ENCODE data around the gene TMC1. TPM values are rescaled to one million over a fixed set of nuclear protein-coding genes. Genes with fewer than 3 reads are reported as not detected.
A peak's percentile ranks its signal among the peaks of the same experiment; 100 is the strongest.

TMC1 gene
- total RNA-seq, 1 experiment from 2014 or later = not detected

DNA sequence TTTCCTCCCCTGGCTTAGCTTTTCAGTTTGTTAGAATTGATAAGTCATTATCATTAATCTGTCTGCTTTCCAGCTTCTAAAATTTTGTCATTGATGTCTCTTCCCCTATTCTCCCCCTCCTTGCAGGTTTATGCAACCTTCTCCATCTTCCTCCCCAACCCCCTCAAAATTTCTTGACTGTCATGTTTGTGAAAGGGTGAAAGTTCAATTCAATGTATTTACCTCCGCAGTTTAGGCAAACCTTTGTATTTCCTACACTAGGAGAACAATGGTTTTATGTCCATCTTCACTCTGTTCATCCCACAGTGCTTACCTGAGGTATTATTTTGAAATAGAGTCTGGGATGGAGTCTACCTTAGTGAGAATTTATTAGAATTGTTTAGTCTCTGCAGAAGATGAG, 313.6 kb downstream of the TMC1 start:
- TF ChIP-seq, protein P1, sequence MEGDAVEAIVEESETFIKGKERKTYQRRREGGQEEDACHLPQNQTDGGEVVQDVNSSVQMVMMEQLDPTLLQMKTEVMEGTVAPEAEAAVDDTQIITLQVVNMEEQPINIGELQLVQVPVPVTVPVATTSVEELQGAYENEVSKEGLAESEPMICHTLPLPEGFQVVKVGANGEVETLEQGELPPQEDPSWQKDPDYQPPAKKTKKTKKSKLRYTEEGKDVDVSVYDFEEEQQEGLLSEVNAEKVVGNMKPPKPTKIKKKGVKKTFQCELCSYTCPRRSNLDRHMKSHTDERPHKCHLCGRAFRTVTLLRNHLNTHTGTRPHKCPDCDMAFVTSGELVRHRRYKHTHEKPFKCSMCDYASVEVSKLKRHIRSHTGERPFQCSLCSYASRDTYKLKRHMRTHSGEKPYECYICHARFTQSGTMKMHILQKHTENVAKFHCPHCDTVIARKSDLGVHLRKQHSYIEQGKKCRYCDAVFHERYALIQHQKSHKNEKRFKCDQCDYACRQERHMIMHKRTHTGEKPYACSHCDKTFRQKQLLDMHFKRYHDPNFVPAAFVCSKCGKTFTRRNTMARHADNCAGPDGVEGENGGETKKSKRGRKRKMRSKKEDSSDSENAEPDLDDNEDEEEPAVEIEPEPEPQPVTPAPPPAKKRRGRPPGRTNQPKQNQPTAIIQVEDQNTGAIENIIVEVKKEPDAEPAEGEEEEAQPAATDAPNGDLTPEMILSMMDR (IDR thresholded peaks at IDR 0.05; ENCODE audit: unreplicated experiment) = no peak
- H3K27me3 Mint-ChIP-seq (ENCODE audit: insufficient read depth, unreplicated experiment) = peaks cover 43% of the 10 kb centered on the region
- no peaks in the 10 kb centered on the region for H3K4me1 Mint-ChIP-seq (ENCODE audit: insufficient read depth, unreplicated experiment)
- no peaks in the 10 kb centered on the region for H3K36me3 Mint-ChIP-seq (ENCODE audit: insufficient read depth, unreplicated experiment)
- POLR2A ChIA-PET = interaction anchor here (0.7 to 0.9 kb wide), 2 partner anchors 53 to 625 kb away, joined by 3 to 4 read pairs; no protein-coding TSS in a partner anchor
- no peaks in the 10 kb centered on the region for H3K9me3 Mint-ChIP-seq (ENCODE audit: unreplicated experiment)
- CTCF ChIA-PET = interaction anchor here (0.7 to 1.5 kb wide), 3 partner anchors 184 to 555 kb away, joined by 3 to 4 read pairs (median 3); no protein-coding TSS in a partner anchor
- intact Hi-C loops (cut with micrococcal nuclease) = no loop called here
- no peak for DNase-seq (ENCODE audit: unreplicated experiment)
- no peak overlapping the region for H3K27ac Mint-ChIP-seq (ENCODE audit: low read depth, unreplicated experiment)
- H3K4me3 Mint-ChIP-seq (ENCODE audit: unreplicated experiment) = no peak overlapping the region
- no TSS peak for BruUV-seq (replicated peaks)

DNA sequence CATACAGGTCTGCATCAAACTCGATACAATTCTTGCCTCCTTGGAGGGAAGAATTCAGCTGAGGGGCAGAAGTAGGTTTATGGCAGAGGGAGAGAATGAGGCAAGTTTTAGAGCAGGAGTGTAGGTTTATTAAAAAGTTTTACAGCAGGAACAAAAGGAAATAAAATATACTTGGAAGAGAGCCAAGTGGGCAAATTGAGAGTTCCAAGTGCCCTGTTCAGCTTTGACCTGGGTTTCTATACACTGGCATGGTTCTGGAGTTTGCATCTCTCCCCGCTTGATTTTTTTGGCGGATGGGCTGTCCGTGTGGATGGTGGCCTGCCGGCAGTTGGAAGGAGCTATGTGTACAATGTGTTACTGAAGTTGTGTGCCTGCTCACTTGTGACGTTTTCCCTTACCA, 315.4 kb downstream of the TMC1 start:
- BruUV-seq (replicated peaks) = no TSS peak

DNA sequence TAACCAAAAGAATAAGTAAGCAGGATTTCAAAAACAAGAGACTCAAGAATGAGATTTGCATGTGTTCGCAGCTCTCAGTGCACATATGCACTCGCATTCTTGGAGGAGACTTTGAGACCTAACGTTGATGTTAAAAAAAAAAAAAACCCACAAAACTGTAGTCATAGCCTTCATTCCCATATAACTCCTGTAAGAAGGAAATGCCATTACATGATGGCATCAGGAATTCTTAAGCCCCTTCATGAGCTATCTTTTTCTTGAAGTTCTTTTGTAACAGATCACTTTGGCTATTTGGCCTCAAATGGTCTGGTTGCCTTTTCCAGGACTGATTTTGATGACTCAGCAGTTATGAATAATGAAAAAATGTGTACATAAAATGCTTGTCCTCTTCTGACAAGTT, 317.7 kb downstream of the TMC1 start:
- H3K27ac Mint-ChIP-seq (ENCODE audit: low read depth, unreplicated experiment) = no peak overlapping the region
- POLR2A ChIA-PET = no interaction called here
- no peak overlapping the region for H3K4me3 Mint-ChIP-seq (ENCODE audit: unreplicated experiment)

More for the DNA sequence above, 315.4 kb downstream of the TMC1 start:
- intact Hi-C loops (cut with micrococcal nuclease) = no loop called here
- Mint-ChIP-seq H3K36me3 (ENCODE audit: insufficient read depth, unreplicated experiment) (no peaks in the 10 kb centered on the region), H3K4me3 (ENCODE audit: unreplicated experiment) (no peak overlapping the region), H3K4me1 (ENCODE audit: insufficient read depth, unreplicated experiment) (no peaks in the 10 kb centered on the region), H3K27me3 (ENCODE audit: insufficient read depth, unreplicated experiment) (peaks cover 43% of the 10 kb centered on the region), H3K27ac (ENCODE audit: low read depth, unreplicated experiment) (no peak overlapping the region), H3K9me3 (ENCODE audit: unreplicated experiment) (no peaks in the 10 kb centered on the region)
- no peak for DNase-seq (ENCODE audit: unreplicated experiment)
- ChIA-PET POLR2A (interaction anchor here (0.7 kb wide), 1 partner anchor 27 kb away, joined by 5 read pairs; no protein-coding TSS in a partner anchor), CTCF (interaction anchor here (0.7 kb wide), 1 partner anchor 578 kb away, joined by 3 read pairs; no protein-coding TSS in a partner anchor)
- TF ChIP-seq, protein P1 (IDR thresholded peaks at IDR 0.05; ENCODE audit: unreplicated experiment) = no peak

DNA sequence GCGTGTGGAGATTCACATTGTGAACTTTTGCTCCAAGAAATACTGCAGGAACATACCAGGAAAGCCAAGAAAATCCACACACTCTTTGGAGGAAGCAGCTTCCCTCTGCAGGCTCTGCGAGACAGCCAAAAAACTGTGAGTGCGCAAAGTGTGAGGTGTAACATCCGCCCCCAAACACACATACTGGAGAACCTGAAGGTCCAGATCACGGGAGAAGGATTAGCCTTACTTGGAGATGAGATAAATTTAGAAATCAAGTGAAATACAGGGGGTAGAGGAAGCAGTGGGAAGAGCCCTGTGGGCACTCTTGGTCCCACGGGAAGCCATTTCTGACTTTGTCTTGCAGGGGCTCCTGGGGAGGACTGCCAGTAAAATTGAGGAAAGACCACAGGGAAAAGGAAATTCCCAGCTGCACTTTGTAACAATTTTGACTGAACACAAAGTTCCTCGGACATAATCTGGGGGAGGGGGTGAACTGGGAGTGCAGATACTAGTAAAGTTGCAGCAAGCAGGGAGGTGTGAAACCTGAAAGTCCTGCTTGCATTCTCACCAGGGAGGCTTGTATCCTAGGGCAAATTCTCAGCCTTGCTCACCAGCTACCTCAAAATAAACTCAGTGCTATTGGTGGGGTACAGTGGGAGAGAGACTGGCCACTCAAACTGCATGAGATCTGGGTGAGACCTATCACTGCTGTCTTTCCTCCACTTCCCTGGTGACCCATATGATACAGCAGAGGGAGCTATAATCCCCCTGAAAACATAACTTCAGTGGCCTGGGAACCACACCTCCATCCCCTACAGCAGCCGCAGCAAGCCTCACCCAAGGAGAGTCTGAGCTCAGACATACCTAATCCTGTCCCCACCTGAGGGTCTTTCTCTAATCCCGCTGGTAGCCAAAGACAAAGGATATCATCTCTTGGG, 322.4 kb downstream of the TMC1 start:
- Mint-ChIP-seq H3K4me1 (ENCODE audit: insufficient read depth, unreplicated experiment) (no peaks in the 10 kb centered on the region), H3K36me3 (ENCODE audit: insufficient read depth, unreplicated experiment) (no peaks in the 10 kb centered on the region), H3K4me3 (ENCODE audit: unreplicated experiment) (no peak overlapping the region), H3K9me3 (ENCODE audit: unreplicated experiment) (no peaks in the 10 kb centered on the region), H3K27ac (ENCODE audit: low read depth, unreplicated experiment) (no peak overlapping the region), H3K27me3 (ENCODE audit: insufficient read depth, unreplicated experiment) (peaks cover 50% of the 10 kb centered on the region)
- no TSS peak for BruUV-seq (replicated peaks)
- TF ChIP-seq, protein P1 (IDR thresholded peaks at IDR 0.05; ENCODE audit: unreplicated experiment) = no peak
- ChIA-PET POLR2A (no interaction called here), CTCF (interaction anchor here (0.6 to 1.5 kb wide), 7 partner anchors 21 to 1080 kb away, joined by 3 to 4 read pairs (median 3); no protein-coding TSS in a partner anchor)
- intact Hi-C loops (cut with micrococcal nuclease) = no loop called here
- peak; percentile 12 for DNase-seq (ENCODE audit: unreplicated experiment)

More for the DNA sequence above, 317.7 kb downstream of the TMC1 start:
- no peak for DNase-seq (ENCODE audit: unreplicated experiment)
- no peaks in the 10 kb centered on the region for H3K9me3 Mint-ChIP-seq (ENCODE audit: unreplicated experiment)
- H3K36me3 Mint-ChIP-seq (ENCODE audit: insufficient read depth, unreplicated experiment) = no peaks in the 10 kb centered on the region
- BruUV-seq (replicated peaks) = no TSS peak
- no peaks in the 10 kb centered on the region for H3K4me1 Mint-ChIP-seq (ENCODE audit: insufficient read depth, unreplicated experiment)
- TF ChIP-seq, protein P1 (IDR thresholded peaks at IDR 0.05; ENCODE audit: unreplicated experiment) = no peak
- intact Hi-C loops (cut with micrococcal nuclease) = no loop called here
- peaks cover 33% of the 10 kb centered on the region for H3K27me3 Mint-ChIP-seq (ENCODE audit: insufficient read depth, unreplicated experiment)
- CTCF ChIA-PET = interaction anchor here (0.7 to 1.7 kb wide), 5 partner anchors 13 to 1333 kb away, joined by 3 to 7 read pairs (median 4); no protein-coding TSS in a partner anchor
